Measurements from ENCODE around the gene SLC2A2.

The SLC2A2 gene

DNA sequence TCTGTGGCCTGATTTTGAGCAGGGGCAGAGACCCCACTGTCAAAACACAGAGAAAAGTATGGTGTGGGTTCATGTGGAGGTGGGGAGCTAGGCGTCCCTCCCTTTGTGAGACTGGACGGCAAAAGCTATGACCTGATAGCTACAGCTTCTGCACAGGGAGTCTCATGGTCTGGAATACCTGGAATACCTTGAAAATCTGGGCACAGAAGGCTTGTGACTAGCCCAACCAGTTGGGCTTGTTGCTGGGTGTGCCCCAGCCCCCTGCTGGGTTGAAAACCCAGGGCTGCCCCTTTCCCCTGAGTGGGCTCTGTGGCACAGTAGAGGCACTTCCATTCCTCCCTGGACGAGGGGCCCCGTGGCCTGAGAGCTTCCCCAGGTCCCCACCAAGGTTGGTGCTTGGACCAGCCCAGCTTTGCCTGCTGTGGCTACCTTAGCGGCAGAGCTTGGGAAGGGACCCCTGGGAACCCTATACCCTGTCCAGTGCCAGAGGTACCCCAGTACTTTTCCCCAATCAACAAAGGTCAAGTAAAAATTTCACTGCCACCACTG, 37.3 kb downstream of the SLC2A2 start:
- TF ChIP-seq ZNF384 (IDR thresholded peaks at IDR 0.05) (no peak), LEF1 (IDR thresholded peaks at IDR 0.05; ENCODE audit: borderline replicate concordance) (no peak), SP1 (IDR thresholded peaks at IDR 0.05) (no peak)
- POLR2A ChIA-PET: no interaction called here
- DNase-seq (ENCODE audit: extremely low spot score): no peak
- CTCF ChIA-PET: no interaction called here

DNA sequence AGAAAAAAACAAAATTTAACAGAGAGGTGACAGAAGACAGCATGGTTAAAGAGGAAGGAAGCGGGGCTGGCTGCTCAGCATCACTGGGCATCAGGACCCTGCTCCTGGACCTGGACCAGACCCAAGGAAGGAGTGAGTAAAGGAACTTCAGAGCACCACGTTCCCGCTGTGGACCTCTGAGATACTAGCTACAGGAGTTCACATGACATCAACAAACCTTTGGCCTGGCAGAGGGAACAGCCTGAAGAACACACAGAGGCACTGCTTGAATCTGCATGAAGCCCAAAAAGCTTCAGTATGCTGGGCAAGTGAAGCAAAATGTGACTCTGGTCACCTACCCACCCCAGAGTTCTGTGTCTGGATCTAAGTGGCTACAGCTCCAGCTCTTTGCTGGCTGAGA, 38.1 kb downstream of the SLC2A2 start:
- ChIA-PET POLR2A (no interaction called here), CTCF (no interaction called here)
- no peak for DNase-seq (ENCODE audit: extremely low spot score)
- TF ChIP-seq FOXA1 (IDR thresholded peaks at IDR 0.05) (no peak), CTBP1 (IDR thresholded peaks at IDR 0.05; ENCODE audit: borderline replicate concordance) (no peak), ZNF384 (IDR thresholded peaks at IDR 0.05) (no peak), ARNT (IDR thresholded peaks at IDR 0.05) (no peak), SP1 (IDR thresholded peaks at IDR 0.05) (no peak), BHLHE40 (IDR thresholded peaks at IDR 0.05; ENCODE audit: borderline replicate concordance) (no peak), LEF1 (IDR thresholded peaks at IDR 0.05; ENCODE audit: borderline replicate concordance) (no peak), ELF4 (IDR thresholded peaks at IDR 0.05) (no peak), SUZ12 (IDR thresholded peaks at IDR 0.05) (no peak), FOXM1 (IDR thresholded peaks at IDR 0.05; ENCODE audit: borderline replicate concordance) (no peak), PKNOX1 (IDR thresholded peaks at IDR 0.05) (no peak), NFRKB (IDR thresholded peaks at IDR 0.05) (no peak), TARDBP (IDR thresholded peaks at IDR 0.05) (no peak), HDGF (IDR thresholded peaks at IDR 0.05; ENCODE audit: borderline replicate concordance) (no peak), FOXK2 (IDR thresholded peaks at IDR 0.05) (no peak), L3MBTL2 (conservative IDR thresholded peaks at IDR 0.05) (no peak)

DNA sequence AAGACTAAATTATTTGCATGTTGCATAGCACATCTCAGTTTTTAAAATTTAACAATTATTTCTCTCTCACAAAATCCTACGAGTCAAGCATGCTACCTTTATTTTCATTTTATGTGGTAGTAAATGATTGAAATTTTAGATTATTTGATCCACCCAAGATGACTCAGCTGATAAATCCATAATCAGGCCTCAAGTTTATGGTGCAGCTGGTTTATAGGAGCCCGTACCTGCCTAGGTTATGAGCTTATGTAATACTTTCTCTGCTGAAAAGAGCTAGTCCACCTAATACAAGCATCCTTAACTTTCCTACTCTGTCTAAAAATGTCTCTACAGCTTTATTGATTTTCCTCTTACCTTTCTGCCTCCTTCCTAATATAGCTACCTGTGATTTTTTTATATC, 41.2 kb downstream of the SLC2A2 start:
- DNase-seq (ENCODE audit: extremely low spot score): no peak
- ChIA-PET CTCF (no interaction called here), POLR2A (no interaction called here)
- TF ChIP-seq LEF1 (IDR thresholded peaks at IDR 0.05; ENCODE audit: borderline replicate concordance) (no peak), NFRKB (IDR thresholded peaks at IDR 0.05) (no peak), PKNOX1 (IDR thresholded peaks at IDR 0.05) (no peak), L3MBTL2 (conservative IDR thresholded peaks at IDR 0.05) (no peak), TARDBP (IDR thresholded peaks at IDR 0.05) (no peak), HDGF (IDR thresholded peaks at IDR 0.05; ENCODE audit: borderline replicate concordance) (no peak), FOXA1 (IDR thresholded peaks at IDR 0.05) (no peak), FOXK2 (IDR thresholded peaks at IDR 0.05) (no peak), SP1 (IDR thresholded peaks at IDR 0.05) (no peak), BHLHE40 (IDR thresholded peaks at IDR 0.05; ENCODE audit: borderline replicate concordance) (no peak), ARNT (IDR thresholded peaks at IDR 0.05) (no peak), ELF4 (IDR thresholded peaks at IDR 0.05) (no peak), FOXM1 (IDR thresholded peaks at IDR 0.05; ENCODE audit: borderline replicate concordance) (no peak), SUZ12 (IDR thresholded peaks at IDR 0.05) (no peak), CTBP1 (IDR thresholded peaks at IDR 0.05; ENCODE audit: borderline replicate concordance) (no peak)

DNA sequence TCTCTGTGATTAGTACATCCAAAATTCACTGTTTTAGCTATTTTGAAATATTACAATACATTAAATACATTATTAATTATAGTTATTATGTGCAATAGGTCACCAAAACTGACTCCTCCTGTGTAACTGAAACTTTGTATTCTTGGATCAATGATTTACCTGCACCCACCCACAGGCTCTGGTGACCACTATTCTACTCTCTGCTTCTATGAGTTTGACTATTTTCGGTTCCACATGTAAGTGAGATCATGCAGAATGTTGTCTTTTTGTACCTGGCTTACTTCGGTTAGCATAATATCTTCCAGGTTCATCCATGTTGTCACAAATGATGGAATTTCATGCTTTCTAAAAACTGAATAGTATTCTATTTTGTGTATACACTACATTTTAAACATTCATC, 43.8 kb downstream of the SLC2A2 start:
- no peak for DNase-seq (ENCODE audit: extremely low spot score)
- TF ChIP-seq ZNF384 (IDR thresholded peaks at IDR 0.05) (no peak), CTBP1 (IDR thresholded peaks at IDR 0.05; ENCODE audit: borderline replicate concordance) (no peak), SP1 (IDR thresholded peaks at IDR 0.05) (no peak), ARNT (IDR thresholded peaks at IDR 0.05) (no peak), FOXM1 (IDR thresholded peaks at IDR 0.05; ENCODE audit: borderline replicate concordance) (no peak), BHLHE40 (IDR thresholded peaks at IDR 0.05; ENCODE audit: borderline replicate concordance) (no peak), FOXA1 (IDR thresholded peaks at IDR 0.05) (no peak), ELF4 (IDR thresholded peaks at IDR 0.05) (no peak), LEF1 (IDR thresholded peaks at IDR 0.05; ENCODE audit: borderline replicate concordance) (no peak), L3MBTL2 (conservative IDR thresholded peaks at IDR 0.05) (no peak), HDGF (IDR thresholded peaks at IDR 0.05; ENCODE audit: borderline replicate concordance) (no peak), NFRKB (IDR thresholded peaks at IDR 0.05) (no peak), PKNOX1 (IDR thresholded peaks at IDR 0.05) (no peak), TARDBP (IDR thresholded peaks at IDR 0.05) (no peak), SUZ12 (IDR thresholded peaks at IDR 0.05) (no peak), FOXK2 (IDR thresholded peaks at IDR 0.05) (no peak)
- ChIA-PET POLR2A (no interaction called here), CTCF (no interaction called here)

GRCh38 chr3:170980399-170980798, 46.1 kb downstream of the SLC2A2 start:
- CTCF ChIA-PET: no interaction called here

More at GRCh38 chr3:170980399-170980798, 46.1 kb downstream of the SLC2A2 start:
- POLR2A ChIA-PET: no interaction called here
- no peak for DNase-seq (ENCODE audit: extremely low spot score)
- TF ChIP-seq ELF4 (IDR thresholded peaks at IDR 0.05) (no peak), ARNT (IDR thresholded peaks at IDR 0.05) (no peak), PKNOX1 (IDR thresholded peaks at IDR 0.05) (no peak), L3MBTL2 (conservative IDR thresholded peaks at IDR 0.05) (no peak), SP1 (IDR thresholded peaks at IDR 0.05) (no peak), BHLHE40 (IDR thresholded peaks at IDR 0.05; ENCODE audit: borderline replicate concordance) (no peak), TARDBP (IDR thresholded peaks at IDR 0.05) (no peak), FOXM1 (IDR thresholded peaks at IDR 0.05; ENCODE audit: borderline replicate concordance) (no peak), FOXA1 (IDR thresholded peaks at IDR 0.05) (no peak), SUZ12 (IDR thresholded peaks at IDR 0.05) (no peak), HDGF (IDR thresholded peaks at IDR 0.05; ENCODE audit: borderline replicate concordance) (no peak), FOXK2 (IDR thresholded peaks at IDR 0.05) (no peak), CTBP1 (IDR thresholded peaks at IDR 0.05; ENCODE audit: borderline replicate concordance) (no peak), ZNF384 (IDR thresholded peaks at IDR 0.05) (no peak), LEF1 (IDR thresholded peaks at IDR 0.05; ENCODE audit: borderline replicate concordance) (no peak), NFRKB (IDR thresholded peaks at IDR 0.05) (no peak)

Measured in HEK293T (cell line).